Muscle of leg (tissue), 11 donors: Measurements from ENCODE around the gene KRT79. TPM values are rescaled to one million over a fixed set of nuclear protein-coding genes. Genes with fewer than 3 reads are reported as not detected.
A peak's percentile ranks its signal among the peaks of the same experiment; 100 is the strongest.

Source experiments
- DNase-seq: peaks from one replicate; pipeline ENCODE4 v3.0.0; 2013
- H3K27ac ChIP-seq: one replicate; pipeline ENCODE4 v1.5.1; 2013; ENCODE audit warnings: mild to moderate bottlenecking, low read length, control low read depth
- H3K27me3 ChIP-seq: one replicate; pipeline ENCODE4 v1.6.1; 2013; ENCODE audit warnings: low read length; ENCODE audit not compliant: control insufficient read depth, insufficient read depth
- H3K36me3 ChIP-seq: one replicate; pipeline ENCODE4 v1.6.1; 2013; ENCODE audit warnings: low read length; ENCODE audit not compliant: control insufficient read depth, insufficient read depth
- H3K4me1 ChIP-seq: one replicate; pipeline ENCODE4 v1.6.1; 2013; ENCODE audit warnings: low read length; ENCODE audit not compliant: control insufficient read depth, insufficient read depth
- H3K4me3 ChIP-seq: one replicate; pipeline ENCODE4 v1.5.1; 2013; ENCODE audit warnings: low read length, control low read depth
- H3K9me3 ChIP-seq: replicated peaks from 2 replicates; pipeline ENCODE4 v1.6.1; 2013; ENCODE audit warnings: low read depth, low read length; ENCODE audit not compliant: control insufficient read depth
- WGBS: methylation state at CpG from one replicate; pipeline ENCODE4 v1.1.5; 2013; ENCODE audit warnings: missing lambda C conversion rate; ENCODE audit not compliant: insufficient coverage; 5-methylcytosine and 5-hydroxymethylcytosine counted together
- polyA plus RNA-seq, 8 donors: library from polyadenylated mRNA; unstranded; fragments of 120-200 nt; gene quantifications; one replicate each; pipeline versions ENCODE4 v1.2.1 to v1.2.3, GENCODE V29; 2013; ENCODE audit warnings: inconsistent platforms in 1 of 8, low replicate concordance in 1 of 8; ENCODE audit not compliant: insufficient read length in 8 of 8, insufficient read depth in 1 of 8
- total RNA-seq: library from RNA; stranded (reverse); fragments of 120-200 nt; gene quantifications from one replicate; pipeline ENCODE4 v1.2.4, GENCODE V29; 2013

KRT79 gene
- total and polyA plus RNA-seq, 9 donors: not detected

DNA sequence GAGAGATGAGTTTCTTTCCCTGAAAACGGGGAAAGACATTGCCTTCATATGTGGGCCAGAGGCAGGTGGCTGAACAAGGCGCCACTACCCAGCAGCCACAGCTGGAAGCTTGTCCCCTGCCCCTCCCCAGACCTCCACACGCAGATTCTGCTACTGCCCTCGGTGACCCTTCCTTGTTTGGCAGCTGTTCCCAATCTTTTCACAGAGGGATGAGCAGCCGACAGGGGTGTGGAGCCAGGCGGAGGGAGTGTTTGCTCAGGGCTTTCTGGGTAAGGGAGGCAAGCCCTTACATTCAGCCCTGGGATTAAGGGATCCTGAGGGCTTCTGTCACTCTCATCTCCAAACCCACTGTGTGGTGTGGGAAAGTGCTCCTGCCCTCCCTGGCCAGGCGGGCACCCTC, 15.7 kb downstream of the KRT79 start:
- whole genome bisulfite sequencing: 17% methylated on average over 1 of the region's 7 CpGs
- peaks cover 12% of the 10 kb centered on the region for H3K4me1 ChIP-seq
- peaks cover 4% of the 10 kb centered on the region for H3K27me3 ChIP-seq
- no peak overlapping the region for H3K27ac ChIP-seq
- H3K36me3 ChIP-seq: no peaks in the 10 kb centered on the region
- DNase-seq: peak; percentile 43
- no peak overlapping the region for H3K4me3 ChIP-seq
- no peaks in the 10 kb centered on the region for H3K9me3 ChIP-seq

- 78% methylated on average over 1 of the region's 2 CpGs for WGBS
- no peak for DNase-seq
- H3K4me3 ChIP-seq: no peak overlapping the region
- H3K9me3 ChIP-seq: no peaks in the 10 kb centered on the region
- H3K27me3 ChIP-seq: peaks cover 6% of the 10 kb centered on the region
- H3K36me3 ChIP-seq: no peaks in the 10 kb centered on the region
- H3K4me1 ChIP-seq: peaks cover 12% of the 10 kb centered on the region
- H3K27ac ChIP-seq: no peak overlapping the region
Measured at GRCh38 chr12:52817699-52818238, 16.3 kb downstream of the KRT79 start.

GRCh38 chr12:52817003-52817698, 17.0 kb downstream of the KRT79 start:
- no peak for DNase-seq
- Histone ChIP-seq H3K4me1 (peaks cover 11% of the 10 kb centered on the region), H3K9me3 (no peaks in the 10 kb centered on the region), H3K27ac (no peak overlapping the region), H3K4me3 (no peak overlapping the region), H3K27me3 (peaks cover 6% of the 10 kb centered on the region), H3K36me3 (no peaks in the 10 kb centered on the region)
- 83% methylated on average over 6 of the region's 8 CpGs for WGBS

DNA sequence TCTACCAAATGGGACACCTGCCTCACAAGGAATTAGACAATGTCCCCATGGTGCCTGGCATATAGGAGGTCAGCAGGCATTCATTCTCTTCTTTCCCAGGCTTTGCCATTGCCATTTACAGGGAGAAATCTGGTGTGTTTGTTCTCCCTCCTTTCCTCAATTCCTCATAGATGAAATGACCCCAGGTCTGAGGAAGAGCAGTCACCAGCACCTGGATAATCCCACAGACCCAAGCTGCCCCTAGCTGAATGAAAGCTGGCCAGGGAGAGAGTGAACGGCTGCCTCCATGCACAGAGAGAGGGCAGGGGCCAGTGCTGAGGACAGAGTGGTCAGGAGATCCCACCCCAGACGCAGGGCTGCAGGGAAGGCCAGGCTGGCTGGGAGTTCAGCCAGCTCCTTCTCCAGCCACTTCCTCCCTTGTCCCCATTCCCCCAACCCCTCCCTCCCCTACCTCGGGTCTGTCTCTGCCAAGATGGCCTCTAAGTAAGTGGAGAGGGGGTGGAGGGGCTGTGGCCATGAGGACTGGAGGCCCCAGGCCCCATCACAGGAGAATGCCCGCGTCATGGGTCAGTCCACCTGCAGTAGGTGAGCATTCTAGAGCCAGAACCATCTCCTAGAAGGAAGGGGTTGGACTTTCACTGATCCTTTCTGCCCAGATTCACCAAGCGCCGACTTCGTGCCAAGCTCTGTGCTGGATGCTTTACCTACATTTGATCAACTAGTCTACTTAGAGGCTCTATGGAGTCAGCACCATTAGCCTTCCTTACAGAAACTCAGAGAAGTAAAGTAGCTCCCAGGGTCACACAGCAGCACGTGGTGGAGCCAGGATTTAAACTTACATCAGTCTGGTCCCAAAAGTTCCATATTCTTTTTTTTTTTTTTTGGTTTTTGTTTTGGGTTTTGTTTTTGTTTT, 18.2 kb downstream of the KRT79 start:
- H3K9me3 ChIP-seq: no peaks in the 10 kb centered on the region
- H3K27ac ChIP-seq: no peak overlapping the region
- no peaks in the 10 kb centered on the region for H3K36me3 ChIP-seq
- peaks cover 7% of the 10 kb centered on the region for H3K4me1 ChIP-seq
- DNase-seq: peak; percentile 15
- no peak overlapping the region for H3K4me3 ChIP-seq
- WGBS: 94% methylated on average over 4 of the region's 9 CpGs
- H3K27me3 ChIP-seq: peaks cover 11% of the 10 kb centered on the region

- DNase-seq: no peak
- peaks cover 7% of the 10 kb centered on the region for H3K4me1 ChIP-seq
- 86% methylated on average over 1 of the region's 4 CpGs for WGBS
- no peak overlapping the region for H3K27ac ChIP-seq
- H3K27me3 ChIP-seq: peaks cover 13% of the 10 kb centered on the region
- no peaks in the 10 kb centered on the region for H3K9me3 ChIP-seq
- H3K36me3 ChIP-seq: no peaks in the 10 kb centered on the region
- H3K4me3 ChIP-seq: no peak overlapping the region
Measured at GRCh38 chr12:52815161-52815560, 18.9 kb downstream of the KRT79 start.

DNA sequence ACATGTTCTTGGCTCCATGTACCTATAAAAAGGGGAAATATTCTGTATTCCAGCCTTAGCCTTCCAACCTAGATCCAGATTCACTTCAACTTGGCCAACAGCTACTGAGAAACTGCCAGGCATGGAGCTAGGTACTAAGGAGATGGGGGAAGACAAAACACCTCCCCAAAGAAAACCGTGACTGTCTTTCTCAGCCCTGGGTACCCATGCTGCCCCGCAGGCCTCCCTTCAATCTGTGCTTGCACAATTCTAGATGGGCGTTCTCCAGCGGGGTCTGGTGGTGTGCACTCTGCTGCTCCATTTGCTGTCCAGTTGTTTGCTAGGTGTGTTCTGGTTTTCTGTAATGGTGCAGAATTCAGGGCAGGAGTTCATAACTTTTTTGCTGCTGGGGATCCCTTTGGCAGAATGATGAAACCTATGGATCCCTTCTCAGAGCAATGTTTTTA, 19.4 kb downstream of the KRT79 start:
- H3K9me3 ChIP-seq: no peaks in the 10 kb centered on the region
- H3K4me3 ChIP-seq: no peak overlapping the region
- peak; percentile 5 for DNase-seq
- H3K27me3 ChIP-seq: peaks cover 13% of the 10 kb centered on the region
- no CpG with 5 or more reads among the region's 4 CpGs for WGBS
- no peak overlapping the region for H3K27ac ChIP-seq
- peaks cover 7% of the 10 kb centered on the region for H3K4me1 ChIP-seq
- no peaks in the 10 kb centered on the region for H3K36me3 ChIP-seq

GRCh38 chr12:52813885-52814709, 20.0 kb downstream of the KRT79 start, which contains the start of gene KRT4:
Gene KRT4 (minus strand): TSS chr12:52814116. CDS start chr12:52814058, 58 bp downstream.
- Histone ChIP-seq H3K27ac (no peak within 1 kb of the TSS), H3K4me1 (peaks cover 7% of the 10 kb centered on the region), H3K4me3 (no peak within 1 kb of the TSS), H3K9me3 (no peaks in the 10 kb centered on the region), H3K36me3 (no peaks in the 10 kb centered on the region), H3K27me3 (peaks cover 15% of the 10 kb centered on the region)
- DNase-seq: no peak
- 74% methylated on average over 10 of the region's 15 CpGs for WGBS

GRCh38 chr12:52813203-52813819, 20.8 kb downstream of the KRT79 start:
- no CpG with 5 or more reads among the region's 10 CpGs for WGBS
- Histone ChIP-seq H3K36me3 (no peaks in the 10 kb centered on the region), H3K4me1 (peaks cover under 1% of the 10 kb centered on the region), H3K27me3 (peaks cover 15% of the 10 kb centered on the region), H3K4me3 (no peak overlapping the region), H3K27ac (no peak overlapping the region), H3K9me3 (no peaks in the 10 kb centered on the region)
- no peak for DNase-seq

DNA sequence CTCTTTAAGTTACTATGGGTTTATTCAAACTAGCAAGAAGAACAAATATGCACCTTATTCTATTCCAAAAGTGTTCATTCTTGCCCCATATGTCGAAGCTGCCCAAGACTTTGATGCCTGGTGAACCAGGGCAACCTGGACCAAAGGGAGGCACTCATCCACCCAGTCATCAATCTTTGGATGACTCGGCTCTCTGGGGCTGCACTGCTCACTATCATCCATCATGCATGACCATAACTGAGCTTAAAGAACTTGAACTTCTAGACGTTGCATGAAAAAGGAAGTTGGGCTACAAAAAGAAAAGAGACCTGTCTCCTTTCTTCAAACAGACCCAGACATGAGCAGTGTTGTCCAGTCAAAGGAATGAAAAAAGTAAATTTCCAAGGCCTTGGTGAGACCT, 21.4 kb downstream of the KRT79 start:
- H3K27ac ChIP-seq: no peak overlapping the region
- DNase-seq: no peak
- H3K27me3 ChIP-seq: peaks cover 18% of the 10 kb centered on the region
- H3K36me3 ChIP-seq: no peaks in the 10 kb centered on the region
- 80% methylated on average over 1 of the region's 3 CpGs for WGBS
- no peaks in the 10 kb centered on the region for H3K4me1 ChIP-seq
- no peak overlapping the region for H3K4me3 ChIP-seq
- no peaks in the 10 kb centered on the region for H3K9me3 ChIP-seq
